Activated T-cell treated with anti-CD3 and anti-CD28 coated beads, Interleukin-2, amount 50 U/mL, for 48 hours (primary cell): Measurements from ENCODE around the gene HRCT1.

Experiments
- DNase-seq, 2 experiments: peaks; one replicate each; pipeline ENCODE4 v3.0.0-alpha.2; 2020

Gene HRCT1

DNA sequence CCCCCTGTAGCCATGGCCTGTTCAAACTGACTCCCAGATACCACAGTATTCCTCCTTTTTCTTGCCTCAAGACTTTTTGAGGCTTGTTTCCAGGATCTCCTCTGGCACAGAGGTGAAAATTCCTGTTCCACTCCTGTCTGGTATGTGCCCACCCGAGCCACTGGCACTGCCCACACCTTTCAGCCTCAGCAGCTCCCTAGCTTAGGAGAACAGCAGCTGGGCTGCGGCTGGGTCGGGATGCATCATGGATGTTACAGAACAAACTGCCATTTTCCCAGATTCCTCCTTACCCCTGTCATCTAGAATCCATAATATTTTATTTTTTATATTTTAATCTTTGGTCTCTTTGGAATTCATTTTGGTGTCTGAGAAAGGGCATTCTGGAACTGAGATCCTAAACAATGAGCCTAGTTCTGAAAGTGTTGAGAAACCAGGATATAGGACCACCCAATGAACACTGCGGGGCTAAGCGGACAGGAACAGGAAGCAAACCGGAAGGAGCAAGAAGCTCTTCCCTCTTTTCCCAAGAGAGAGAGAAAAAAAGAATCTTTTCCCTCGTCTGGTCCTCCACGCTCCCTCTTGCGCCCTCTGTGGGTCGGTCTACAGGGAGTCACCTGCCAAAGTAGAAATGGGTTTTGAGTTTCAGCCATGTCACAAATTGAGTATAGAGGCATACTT, 39.5 kb downstream of the HRCT1 start:
- peak; percentile 75 to 78 for DNase-seq

DNA sequence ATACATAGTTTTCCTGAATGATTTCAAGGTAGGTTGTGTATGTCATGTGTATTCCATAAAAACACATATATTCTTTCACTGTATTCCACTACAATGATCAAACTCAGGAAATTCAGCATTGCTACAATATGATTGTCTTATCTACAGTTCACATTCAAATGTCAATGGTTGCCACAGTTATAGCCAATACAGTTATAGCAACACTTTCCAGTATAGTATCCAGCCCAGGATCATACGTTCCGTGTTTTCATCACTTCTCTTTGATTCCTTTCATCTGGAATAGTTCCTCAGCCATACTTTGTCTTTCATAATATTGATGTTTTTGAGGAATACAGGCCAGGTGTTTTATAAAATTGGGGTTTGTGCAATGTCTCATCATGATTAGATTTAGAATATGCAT, 42.4 kb downstream of the HRCT1 start:
- no peak for DNase-seq

DNA sequence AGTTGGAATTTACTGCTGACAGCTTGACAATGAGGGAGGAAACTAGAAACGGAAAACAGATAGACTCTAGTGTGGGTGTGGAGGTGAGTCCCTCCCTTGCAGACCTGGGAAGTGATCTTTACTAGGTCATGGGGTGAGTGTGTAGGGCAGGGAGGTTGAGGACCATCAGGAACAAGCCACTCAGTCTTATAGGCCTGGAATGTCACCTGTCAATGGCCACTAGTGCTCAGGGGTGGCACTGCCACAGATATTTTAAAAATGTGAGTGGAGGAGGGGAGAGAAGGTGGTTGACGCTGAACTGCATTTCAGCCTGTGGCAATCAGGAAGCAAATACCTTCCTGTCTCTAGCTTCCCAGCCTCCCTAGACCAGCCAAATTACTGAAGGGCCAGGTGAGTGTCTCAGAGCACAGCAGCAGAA, 42.9 kb downstream of the HRCT1 start:
- DNase-seq: no peak

DNA sequence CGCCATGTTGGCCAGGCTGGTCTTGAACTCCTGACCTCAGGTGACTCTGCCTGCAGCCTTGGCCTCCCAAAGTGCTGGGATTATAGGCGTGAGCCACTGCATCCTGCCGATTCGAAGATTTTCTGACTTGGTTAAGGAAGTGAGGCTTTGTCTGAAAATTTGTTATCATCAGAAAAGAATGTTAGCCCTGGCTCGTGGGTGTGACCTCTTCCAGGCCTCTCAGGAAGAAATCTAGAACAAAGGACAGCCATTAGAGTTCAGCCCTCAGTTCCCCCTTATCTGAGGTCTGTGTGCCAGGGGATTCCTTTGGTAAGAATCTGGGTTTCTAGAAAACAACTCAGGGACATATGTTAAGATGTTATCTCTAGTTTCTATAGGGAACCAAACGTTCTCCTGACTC, 45.7 kb downstream of the HRCT1 start:
- DNase-seq: no peak

DNA sequence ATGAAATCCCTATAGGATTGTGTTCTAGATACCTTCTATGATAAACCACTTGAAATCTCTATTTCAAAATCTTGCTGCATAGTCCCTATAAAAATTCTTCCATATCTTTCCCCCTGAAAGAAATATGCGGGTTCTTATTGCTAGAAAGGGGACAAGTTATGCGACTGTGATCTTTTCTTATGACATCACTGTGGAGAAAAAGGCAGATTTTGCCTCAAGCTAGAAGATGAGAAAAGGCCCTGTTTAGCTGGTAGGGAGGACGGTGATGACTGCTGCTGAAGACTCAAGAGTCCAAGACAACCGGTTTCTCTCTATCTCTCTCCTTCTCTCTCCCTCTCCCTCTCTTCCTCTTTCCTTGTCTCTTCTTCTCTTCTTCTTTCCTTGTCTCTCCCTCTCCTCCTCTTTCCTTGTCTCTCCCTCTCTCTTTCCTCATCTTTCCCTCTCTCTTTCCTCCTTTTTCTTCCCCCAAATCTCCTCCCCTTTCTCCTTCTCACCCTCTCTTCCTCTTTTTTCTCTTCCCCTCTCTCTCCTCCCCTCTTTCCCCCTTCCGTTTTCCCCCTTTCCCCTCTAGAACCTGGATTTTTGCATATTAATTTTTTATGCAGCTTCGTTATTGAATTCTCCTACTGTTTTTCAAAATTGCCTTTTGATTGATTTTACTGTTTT, 46.7 kb downstream of the HRCT1 start:
- DNase-seq: no peak

DNA sequence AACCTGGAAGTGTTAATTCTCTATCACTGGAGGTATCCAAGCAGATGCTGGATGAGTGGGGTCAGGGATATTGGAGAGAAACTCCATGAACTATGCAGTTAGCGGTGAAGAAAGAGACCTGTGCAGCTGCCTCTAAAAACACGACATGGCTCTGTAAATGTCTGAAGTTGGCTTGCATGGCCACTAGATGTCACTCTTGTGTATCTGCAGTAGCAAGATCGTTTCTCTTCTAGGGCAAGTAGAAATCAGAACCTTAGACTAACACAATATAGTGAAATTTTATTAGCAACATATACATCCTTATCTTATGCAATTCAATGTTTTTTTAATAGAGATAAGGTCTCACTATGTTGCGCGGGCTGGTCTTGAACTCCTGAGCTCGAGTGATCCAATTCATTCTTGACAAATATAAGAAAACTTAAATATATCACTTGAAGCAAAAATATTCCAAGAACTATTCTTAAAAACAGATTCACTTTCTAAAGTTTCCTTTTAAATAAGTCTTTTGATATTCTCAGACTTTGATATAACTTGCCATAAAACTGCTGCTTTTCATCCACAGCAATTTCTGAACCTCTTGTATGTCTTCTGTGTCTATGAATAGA, 49.0 kb downstream of the HRCT1 start:
- peak in 1 of 2 experiments; percentile 46 for DNase-seq

DNA sequence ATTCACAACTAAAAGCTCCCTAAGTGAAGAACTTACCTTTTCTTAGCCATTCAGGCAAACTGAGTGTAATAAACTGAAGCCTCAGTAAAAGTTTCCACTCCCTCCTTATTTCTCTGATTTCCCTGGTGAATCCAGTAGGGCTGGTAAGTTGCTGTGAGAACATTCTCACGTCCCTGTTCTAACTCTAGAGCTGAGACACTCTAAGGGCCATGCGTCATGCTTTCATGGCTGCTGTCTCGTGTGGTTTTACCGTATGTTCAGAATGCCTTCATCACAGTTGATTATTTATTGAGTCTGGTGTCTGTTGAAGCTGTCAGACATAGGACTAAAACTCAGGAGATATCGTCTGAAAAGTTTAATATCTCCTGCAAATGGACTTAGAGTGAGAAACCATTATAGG, 50.6 kb downstream of the HRCT1 start:
- no peak for DNase-seq
